HepG2 (cell line): ENCODE results near the gene RMND5A. TPM values are rescaled to one million over a fixed set of nuclear protein-coding genes. Genes with fewer than 3 reads are reported as not detected.

Experiments
- KDM5B ChIP-seq: sonication (generic); formaldehyde crosslinking; IDR thresholded peaks from 2 replicates; pipeline ENCODE4 v1.4.0; 2020; ENCODE audit warnings: missing genetic modification reagents, mild to moderate bottlenecking, borderline replicate concordance
- MXI1 ChIP-seq: IDR thresholded peaks from 3 replicates; pipeline ENCODE4 v1.6.1; 2012; ENCODE audit warnings: low read depth, low read length, inconsistent platforms, borderline replicate concordance
- NFE2 ChIP-seq: sonication (generic); formaldehyde crosslinking; IDR thresholded peaks from 2 replicates; pipeline ENCODE4 v1.4.0; 2020; ENCODE audit warnings: missing genetic modification reagents
- RAD21 ChIP-seq: fragments of 450-650 bp; formaldehyde crosslinking; IDR thresholded peaks from 2 replicates; pipeline ENCODE4 v1.5.0; 2020; ENCODE audit warnings: mild to moderate bottlenecking
- SMARCE1 ChIP-seq: fragments of 450-650 bp; IDR thresholded peaks from 2 replicates; pipeline ENCODE4 v1.6.1; 2017; ENCODE audit warnings: borderline replicate concordance
- SRSF9 ChIP-seq: fragments of 200-400 bp; formaldehyde crosslinking; IDR thresholded peaks from 2 replicates; pipeline ENCODE4 v1.6.1; 2018; ENCODE audit warnings: borderline replicate concordance, mild to moderate bottlenecking, low read depth, low read length; ENCODE audit not compliant: insufficient read depth, poor library complexity, severe bottlenecking
- polyA plus RNA-seq, 8 experiments: library from polyadenylated mRNA; depleted of rRNA in 3 of 8; stranded (reverse) in 7 of 8; unstranded in 1 of 8; fragments of >200 nt; fragmentation: Illumina TruSeq in 4 of 8; extraction: Trizol in 4 of 8; gene quantifications; 2 replicates each; pipeline versions ENCODE4 v1.2.1 to v1.2.3, GENCODE V29; 2011 to 2016; ENCODE audit warnings: low read depth in 4 of 8, missing spikeins in 1 of 8, mixed read lengths in 1 of 8; ENCODE audit not compliant: insufficient read depth in 1 of 8
- total RNA-seq, 5 experiments: library from RNA; depleted of rRNA; stranded (reverse); fragments of >200 nt; fragmentation: Illumina TruSeq; extraction: Trizol; gene quantifications; 2 replicates each; pipeline ENCODE4 v1.2.3, GENCODE V29; 2016; ENCODE audit warnings: low read depth in 1 of 5
- TF ChIP-seq, protein P1 (sequence below): sonication (generic); formaldehyde crosslinking; IDR thresholded peaks from 2 replicates; pipeline ENCODE4 v1.8.0; 2023; ENCODE audit warnings: mild to moderate bottlenecking, missing genetic modification reagents
- TF ChIP-seq, protein P2 (sequence below): sonication (generic); formaldehyde crosslinking; IDR thresholded peaks from 2 replicates; pipeline ENCODE4 v1.4.0; 2020; ENCODE audit warnings: missing genetic modification reagents
- TF ChIP-seq, protein P3 (sequence below): IDR thresholded peaks from 2 replicates; pipeline ENCODE4 v1.6.1; 2016; ENCODE audit warnings: missing compliant biosample characterization, missing genetic modification reagents, borderline replicate concordance
- TF ChIP-seq, protein P4 (sequence below): sonication (generic); formaldehyde crosslinking; IDR thresholded peaks from 2 replicates; pipeline ENCODE4 v1.5.1; 2020; ENCODE audit warnings: missing genetic modification reagents, mild to moderate bottlenecking, borderline replicate concordance
- TF ChIP-seq, protein P5 (sequence below), 2 experiments: sonication (generic) in 1 of 2; formaldehyde crosslinking in 1 of 2; IDR thresholded peaks; 2 replicates each; pipeline versions ENCODE4 v1.4.0 to v1.6.1; 2016 to 2020; ENCODE audit warnings: borderline replicate concordance in 1 of 2, low read depth in 1 of 2, mild to moderate bottlenecking in 1 of 2, missing genetic modification reagents in 1 of 2

Gene RMND5A
- total and polyA plus RNA-seq, 2 of the 13 experiments (the other 11 are each of a cell fraction or from before 2014, with no cell fraction given): 31.0 to 66.4 TPM

DNA sequence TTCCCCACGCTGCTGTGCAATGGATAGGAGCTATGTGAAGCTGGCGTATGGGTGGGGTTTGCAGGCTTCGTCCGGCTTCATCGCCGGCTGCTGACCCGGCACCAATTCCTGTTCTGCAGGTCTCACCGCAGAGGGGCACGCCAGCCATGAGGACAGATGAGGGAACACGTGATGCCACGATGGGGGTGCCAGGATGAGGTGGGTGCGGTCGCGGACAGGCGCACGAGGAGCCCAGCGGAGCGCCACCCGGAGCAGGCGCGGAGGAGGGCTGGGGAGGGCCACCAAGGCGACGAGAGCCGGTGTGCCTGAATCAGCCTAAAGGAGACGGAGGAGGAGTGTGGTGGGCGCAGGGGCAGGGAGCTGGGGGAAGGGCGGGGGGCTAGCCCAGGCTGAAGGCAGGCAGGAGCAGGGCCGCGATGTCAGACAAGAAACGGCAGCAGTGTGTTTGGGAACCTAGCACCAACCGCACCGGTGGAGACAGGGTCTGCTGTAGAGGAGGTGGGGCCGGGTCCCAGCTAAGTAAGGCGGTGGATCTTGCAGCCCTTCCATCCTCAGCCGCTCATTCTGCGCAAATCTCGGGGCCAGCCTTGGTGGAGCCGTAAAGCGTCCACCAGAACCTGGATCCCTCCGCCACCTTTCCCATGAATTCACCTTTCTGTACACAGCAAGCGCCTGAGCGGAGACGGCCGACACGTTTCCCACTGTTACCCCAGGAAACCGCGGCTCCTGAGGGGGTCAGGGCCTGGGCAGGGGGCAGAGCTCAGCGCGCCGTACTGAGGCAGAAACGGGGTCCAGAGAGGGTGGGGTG, 87.6 kb downstream of the RMND5A start (continued):
- TF ChIP-seq RAD21 (CRISPR knock-in tag) (no peak), SRSF9 (no peak), MXI1 (peak; percentile 39; the same call in 1 of the 3 replicates), NFE2 (CRISPR knock-in tag) (no peak), SMARCE1 (no peak), KDM5B (CRISPR knock-in tag) (peak; percentile 43; the same call in 1 of the 2 replicates)
- TF ChIP-seq, protein P1, sequence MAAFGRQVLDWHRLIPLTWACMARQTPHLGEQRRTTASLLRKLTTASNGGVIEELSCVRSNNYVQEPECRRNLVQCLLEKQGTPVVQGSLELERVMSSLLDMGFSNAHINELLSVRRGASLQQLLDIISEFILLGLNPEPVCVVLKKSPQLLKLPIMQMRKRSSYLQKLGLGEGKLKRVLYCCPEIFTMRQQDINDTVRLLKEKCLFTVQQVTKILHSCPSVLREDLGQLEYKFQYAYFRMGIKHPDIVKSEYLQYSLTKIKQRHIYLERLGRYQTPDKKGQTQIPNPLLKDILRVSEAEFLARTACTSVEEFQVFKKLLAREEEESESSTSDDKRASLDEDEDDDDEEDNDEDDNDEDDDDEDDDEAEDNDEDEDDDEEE (CRISPR knock-in tag): peak; percentile 80; the same call in 1 of the 2 replicates
- TF ChIP-seq, protein P2, sequence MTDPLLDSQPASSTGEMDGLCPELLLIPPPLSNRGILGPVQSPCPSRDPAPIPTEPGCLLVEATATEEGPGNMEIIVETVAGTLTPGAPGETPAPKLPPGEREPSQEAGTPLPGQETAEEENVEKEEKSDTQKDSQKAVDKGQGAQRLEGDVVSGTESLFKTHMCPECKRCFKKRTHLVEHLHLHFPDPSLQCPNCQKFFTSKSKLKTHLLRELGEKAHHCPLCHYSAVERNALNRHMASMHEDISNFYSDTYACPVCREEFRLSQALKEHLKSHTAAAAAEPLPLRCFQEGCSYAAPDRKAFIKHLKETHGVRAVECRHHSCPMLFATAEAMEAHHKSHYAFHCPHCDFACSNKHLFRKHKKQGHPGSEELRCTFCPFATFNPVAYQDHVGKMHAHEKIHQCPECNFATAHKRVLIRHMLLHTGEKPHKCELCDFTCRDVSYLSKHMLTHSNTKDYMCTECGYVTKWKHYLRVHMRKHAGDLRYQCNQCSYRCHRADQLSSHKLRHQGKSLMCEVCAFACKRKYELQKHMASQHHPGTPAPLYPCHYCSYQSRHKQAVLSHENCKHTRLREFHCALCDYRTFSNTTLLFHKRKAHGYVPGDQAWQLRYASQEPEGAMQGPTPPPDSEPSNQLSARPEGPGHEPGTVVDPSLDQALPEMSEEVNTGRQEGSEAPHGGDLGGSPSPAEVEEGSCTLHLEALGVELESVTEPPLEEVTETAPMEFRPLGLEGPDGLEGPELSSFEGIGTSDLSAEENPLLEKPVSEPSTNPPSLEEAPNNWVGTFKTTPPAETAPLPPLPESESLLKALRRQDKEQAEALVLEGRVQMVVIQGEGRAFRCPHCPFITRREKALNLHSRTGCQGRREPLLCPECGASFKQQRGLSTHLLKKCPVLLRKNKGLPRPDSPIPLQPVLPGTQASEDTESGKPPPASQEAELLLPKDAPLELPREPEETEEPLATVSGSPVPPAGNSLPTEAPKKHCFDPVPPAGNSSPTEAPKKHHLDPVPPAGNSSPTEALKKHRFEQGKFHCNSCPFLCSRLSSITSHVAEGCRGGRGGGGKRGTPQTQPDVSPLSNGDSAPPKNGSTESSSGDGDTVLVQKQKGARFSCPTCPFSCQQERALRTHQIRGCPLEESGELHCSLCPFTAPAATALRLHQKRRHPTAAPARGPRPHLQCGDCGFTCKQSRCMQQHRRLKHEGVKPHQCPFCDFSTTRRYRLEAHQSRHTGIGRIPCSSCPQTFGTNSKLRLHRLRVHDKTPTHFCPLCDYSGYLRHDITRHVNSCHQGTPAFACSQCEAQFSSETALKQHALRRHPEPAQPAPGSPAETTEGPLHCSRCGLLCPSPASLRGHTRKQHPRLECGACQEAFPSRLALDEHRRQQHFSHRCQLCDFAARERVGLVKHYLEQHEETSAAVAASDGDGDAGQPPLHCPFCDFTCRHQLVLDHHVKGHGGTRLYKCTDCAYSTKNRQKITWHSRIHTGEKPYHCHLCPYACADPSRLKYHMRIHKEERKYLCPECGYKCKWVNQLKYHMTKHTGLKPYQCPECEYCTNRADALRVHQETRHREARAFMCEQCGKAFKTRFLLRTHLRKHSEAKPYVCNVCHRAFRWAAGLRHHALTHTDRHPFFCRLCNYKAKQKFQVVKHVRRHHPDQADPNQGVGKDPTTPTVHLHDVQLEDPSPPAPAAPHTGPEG (CRISPR knock-in tag): no peak
- TF ChIP-seq, protein P3, sequence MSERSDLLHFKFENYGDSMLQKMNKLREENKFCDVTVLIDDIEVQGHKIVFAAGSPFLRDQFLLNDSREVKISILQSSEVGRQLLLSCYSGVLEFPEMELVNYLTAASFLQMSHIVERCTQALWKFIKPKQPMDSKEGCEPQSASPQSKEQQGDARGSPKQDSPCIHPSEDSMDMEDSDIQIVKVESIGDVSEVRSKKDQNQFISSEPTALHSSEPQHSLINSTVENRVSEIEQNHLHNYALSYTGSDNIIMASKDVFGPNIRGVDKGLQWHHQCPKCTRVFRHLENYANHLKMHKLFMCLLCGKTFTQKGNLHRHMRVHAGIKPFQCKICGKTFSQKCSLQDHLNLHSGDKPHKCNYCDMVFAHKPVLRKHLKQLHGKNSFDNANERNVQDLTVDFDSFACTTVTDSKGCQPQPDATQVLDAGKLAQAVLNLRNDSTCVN (CRISPR knock-in tag): no peak
- TF ChIP-seq, protein P4, sequence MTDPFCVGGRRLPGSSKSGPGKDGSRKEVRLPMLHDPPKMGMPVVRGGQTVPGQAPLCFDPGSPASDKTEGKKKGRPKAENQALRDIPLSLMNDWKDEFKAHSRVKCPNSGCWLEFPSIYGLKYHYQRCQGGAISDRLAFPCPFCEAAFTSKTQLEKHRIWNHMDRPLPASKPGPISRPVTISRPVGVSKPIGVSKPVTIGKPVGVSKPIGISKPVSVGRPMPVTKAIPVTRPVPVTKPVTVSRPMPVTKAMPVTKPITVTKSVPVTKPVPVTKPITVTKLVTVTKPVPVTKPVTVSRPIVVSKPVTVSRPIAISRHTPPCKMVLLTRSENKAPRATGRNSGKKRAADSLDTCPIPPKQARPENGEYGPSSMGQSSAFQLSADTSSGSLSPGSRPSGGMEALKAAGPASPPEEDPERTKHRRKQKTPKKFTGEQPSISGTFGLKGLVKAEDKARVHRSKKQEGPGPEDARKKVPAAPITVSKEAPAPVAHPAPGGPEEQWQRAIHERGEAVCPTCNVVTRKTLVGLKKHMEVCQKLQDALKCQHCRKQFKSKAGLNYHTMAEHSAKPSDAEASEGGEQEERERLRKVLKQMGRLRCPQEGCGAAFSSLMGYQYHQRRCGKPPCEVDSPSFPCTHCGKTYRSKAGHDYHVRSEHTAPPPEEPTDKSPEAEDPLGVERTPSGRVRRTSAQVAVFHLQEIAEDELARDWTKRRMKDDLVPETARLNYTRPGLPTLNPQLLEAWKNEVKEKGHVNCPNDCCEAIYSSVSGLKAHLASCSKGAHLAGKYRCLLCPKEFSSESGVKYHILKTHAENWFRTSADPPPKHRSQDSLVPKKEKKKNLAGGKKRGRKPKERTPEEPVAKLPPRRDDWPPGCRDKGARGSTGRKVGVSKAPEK (CRISPR knock-in tag): peak; percentile 58; the same call in 1 of the 2 replicates
- TF ChIP-seq, protein P5, sequence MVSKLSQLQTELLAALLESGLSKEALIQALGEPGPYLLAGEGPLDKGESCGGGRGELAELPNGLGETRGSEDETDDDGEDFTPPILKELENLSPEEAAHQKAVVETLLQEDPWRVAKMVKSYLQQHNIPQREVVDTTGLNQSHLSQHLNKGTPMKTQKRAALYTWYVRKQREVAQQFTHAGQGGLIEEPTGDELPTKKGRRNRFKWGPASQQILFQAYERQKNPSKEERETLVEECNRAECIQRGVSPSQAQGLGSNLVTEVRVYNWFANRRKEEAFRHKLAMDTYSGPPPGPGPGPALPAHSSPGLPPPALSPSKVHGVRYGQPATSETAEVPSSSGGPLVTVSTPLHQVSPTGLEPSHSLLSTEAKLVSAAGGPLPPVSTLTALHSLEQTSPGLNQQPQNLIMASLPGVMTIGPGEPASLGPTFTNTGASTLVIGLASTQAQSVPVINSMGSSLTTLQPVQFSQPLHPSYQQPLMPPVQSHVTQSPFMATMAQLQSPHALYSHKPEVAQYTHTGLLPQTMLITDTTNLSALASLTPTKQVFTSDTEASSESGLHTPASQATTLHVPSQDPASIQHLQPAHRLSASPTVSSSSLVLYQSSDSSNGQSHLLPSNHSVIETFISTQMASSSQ (IDR thresholded peaks at IDR 0.05; ENCODE audit: low read depth): no peak
- TF ChIP-seq, protein P5 (CRISPR knock-in tag; IDR thresholded peaks at IDR 0.05; ENCODE audit: borderline replicate concordance): no peak
